NAMALWA (cell line): ENCODE data around the gene ZNF823.

ENCODE experiments used
- DNase-seq: peaks from one replicate; pipeline ENCODE4 v3.0.0-alpha.2; 2015; ENCODE audit warnings: low spot score

Gene ZNF823

DNA sequence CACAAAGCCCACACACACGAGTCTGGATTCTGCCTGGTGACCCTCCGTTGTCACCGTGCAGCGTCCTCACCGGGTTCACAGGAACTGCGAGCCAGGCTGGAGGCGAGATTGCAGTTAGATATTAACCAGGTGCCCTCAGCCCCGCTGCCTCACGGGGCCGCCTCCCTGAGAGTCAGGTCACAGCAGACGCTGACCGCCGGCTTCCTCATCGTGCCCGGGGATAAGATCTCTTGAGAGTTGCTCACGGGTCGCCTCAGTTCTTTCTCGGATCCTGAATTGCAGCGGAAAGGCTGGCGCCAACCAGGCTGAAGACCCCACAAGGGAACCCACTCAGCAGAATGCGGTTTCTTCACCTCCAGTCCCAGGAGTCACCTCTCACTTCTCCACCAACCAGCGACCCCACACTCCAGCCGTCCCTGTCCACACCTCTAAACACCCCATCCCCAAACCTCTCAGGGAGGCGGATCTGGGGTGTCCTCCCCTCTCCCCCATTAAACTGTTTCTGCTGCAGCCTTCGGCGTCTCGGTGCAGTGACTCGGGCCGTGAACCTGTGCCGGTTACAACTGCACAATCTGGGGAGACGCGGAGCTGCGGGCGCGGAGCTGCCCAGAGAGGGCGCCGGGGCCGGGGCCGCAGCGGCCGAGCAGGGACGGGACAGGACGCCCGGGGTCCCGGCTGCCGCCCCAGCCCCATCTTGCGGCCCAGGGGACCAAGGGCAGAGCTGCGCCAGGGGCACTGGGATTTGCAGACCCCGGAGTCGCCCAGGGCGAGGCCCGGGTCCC is 591 bp downstream of the ZNF823 start:
- DNase-seq = peak; percentile 60

DNA sequence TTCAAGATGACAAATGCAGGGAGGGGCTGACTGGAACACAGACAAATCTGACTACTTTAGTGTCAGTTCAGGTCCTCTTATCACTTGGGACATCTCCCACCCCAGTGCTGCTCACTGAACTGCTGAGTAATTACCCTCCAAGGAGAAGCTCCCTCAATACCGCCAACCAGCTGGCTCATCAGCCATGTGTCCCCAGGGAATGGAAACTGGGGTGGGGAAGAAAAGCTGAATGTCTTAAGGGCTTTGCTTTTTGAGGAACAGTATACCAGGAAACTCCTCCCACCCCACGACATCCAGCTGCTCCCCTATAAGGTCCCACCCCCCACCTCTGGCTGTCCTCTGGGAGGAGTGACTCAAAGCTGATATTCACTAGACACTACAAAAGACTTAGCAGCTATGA is 2.0 kb downstream of the ZNF823 start:
- peak; percentile 48 for DNase-seq

DNA sequence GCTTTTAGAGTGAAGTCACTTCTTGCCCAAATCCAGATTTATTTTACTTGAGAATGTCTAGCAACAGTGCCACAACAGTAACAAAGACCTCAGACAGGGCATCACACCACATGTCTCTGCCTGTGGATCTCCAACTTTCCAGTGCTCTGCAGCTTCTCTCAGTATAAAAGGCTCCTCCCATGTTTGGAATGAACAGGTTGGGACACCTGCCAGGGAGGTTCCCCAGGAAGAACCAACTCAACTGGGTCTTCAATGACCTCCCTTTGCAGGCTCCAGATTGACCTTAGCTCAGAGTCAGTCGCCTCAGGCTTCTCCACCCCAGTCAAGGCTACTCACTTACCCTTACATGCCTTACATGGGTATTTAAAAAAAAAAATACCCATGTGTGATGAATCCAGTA is 3.4 kb downstream of the ZNF823 start:
- no peak for DNase-seq

DNA sequence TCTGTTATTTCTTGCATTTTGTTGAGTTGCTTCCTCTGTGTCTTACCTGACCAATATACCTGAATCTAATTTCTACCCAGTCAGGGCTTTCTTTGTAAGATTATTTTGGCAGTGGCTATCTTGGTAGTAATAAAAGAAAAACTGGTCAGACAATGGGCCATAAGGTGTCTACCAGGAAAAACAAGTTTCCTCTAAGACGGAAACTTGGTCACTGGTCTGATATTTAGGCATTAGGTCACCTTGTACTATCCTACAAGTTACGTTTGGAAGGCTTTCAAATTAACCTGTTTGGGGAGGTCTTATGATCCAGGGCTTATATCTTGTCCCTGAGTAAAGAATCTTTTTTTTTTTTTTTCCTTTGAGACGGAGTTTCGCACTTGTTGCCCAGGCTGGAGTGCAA is 9.2 kb downstream of the ZNF823 start:
- no peak for DNase-seq

DNA sequence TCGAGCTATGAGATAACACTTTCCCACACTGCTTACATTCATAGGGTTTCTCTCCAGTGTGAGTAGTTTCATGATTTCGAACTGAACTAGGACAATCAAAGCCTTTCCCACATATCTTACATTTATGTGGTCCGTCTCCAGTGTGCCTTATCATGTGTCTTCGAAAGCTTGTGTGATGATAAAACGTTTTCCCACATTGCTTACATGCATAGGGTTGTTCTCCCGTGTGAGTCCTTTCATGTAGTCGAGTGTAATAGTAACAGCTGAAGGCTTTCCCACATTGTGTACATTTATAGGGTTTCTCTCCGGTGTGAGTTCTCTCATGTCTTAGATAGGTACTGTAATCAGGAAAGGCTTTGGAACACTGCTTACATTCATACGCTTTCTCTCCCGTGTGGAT is 16.3 kb downstream of the ZNF823 start:
- no peak for DNase-seq

DNA sequence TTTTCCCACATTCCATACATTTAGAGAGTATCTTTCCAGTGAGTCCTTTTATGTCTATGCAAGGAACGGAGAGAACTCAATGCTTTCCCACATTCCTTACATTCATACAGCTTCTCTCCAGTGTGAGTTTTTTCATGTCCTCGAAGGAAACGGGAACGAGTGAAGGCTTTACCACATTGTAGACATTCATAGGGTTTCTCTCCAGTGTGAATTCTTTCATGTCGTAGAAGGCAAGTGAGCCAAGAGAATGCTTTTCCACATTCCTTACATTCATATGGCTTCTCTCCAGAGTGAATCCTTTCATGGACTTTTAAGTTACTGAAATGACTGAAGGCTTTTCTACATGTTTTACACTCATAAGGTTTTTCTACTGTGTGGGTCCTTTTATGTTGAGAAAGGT is 17.1 kb downstream of the ZNF823 start:
- no peak for DNase-seq

DNA sequence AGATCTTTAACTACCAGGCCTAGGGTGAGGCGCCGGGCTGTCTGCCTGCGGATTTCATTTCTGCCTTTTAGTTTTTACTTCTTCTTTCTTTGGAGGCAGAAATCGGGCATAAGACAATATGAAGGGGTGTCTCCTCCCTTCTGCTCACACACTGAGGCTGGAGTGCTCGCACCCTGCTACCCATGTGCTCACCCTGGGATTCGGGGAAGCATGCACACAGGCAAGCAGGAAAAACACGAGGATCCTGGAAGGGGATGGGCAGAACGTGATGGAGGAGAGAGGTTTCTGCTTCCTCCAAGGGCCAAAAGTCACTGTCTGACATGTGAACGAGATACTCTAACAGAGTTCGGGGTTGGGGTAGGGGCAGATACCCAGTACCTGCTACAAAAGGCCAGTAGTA is 28.4 kb downstream of the ZNF823 start:
- no peak for DNase-seq

DNA sequence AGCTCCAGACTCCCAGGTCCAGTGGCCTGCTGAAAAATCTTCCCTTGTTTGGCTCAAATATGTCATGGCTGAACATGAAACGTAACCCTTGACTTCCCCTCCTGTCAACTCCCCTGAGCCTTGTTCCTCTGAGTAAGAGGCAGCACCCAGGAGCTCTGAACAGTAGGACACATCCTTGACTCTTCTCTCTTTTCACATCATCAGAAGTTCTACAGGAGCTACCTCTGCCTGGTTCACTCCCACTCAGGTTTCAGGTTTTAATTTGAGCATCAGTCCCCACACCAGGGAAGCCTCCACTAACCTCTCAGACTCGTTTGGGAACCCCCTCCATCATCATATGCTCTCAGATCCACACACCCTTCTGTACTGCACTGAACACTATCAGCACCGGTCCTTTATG is 30.3 kb downstream of the ZNF823 start:
- no peak for DNase-seq

DNA sequence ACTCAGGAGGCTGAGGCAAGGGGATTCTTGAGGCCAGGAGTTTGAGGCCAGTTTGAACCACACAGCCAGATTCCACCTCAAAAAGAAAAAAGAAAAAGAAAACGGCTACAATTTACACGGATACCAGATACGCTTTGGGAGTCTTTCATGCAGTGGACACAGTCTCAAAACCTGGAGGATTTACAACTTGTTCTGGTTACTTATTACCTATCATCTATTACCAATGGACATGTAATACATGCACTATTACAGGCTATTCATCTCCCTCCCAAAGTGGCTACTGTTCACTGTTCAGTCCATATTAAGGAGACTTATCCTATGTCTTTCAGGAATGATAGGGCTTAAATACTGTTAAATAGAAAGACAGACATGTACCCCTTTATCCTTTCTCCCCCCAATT is 33.3 kb downstream of the ZNF823 start:
- DNase-seq = no peak

DNA sequence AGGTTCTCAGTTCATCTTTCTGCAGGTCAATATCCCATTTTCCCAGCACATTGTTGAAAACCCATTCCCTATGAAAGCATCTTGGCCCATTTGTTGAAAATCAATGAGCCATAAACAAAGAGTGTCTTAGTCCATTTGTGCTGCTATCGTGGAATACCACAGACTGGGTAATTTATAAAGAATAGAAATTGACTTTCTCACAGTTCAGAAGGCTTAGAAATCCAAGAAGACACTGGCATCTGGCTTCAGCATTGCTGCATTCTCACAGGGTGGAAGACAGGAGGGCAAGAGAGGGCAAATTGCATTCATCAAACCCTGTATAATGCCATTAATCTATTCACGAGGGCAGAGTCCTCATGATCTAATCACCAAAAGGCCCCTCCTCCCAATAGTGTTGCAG is 34.1 kb downstream of the ZNF823 start:
- no peak for DNase-seq

DNA sequence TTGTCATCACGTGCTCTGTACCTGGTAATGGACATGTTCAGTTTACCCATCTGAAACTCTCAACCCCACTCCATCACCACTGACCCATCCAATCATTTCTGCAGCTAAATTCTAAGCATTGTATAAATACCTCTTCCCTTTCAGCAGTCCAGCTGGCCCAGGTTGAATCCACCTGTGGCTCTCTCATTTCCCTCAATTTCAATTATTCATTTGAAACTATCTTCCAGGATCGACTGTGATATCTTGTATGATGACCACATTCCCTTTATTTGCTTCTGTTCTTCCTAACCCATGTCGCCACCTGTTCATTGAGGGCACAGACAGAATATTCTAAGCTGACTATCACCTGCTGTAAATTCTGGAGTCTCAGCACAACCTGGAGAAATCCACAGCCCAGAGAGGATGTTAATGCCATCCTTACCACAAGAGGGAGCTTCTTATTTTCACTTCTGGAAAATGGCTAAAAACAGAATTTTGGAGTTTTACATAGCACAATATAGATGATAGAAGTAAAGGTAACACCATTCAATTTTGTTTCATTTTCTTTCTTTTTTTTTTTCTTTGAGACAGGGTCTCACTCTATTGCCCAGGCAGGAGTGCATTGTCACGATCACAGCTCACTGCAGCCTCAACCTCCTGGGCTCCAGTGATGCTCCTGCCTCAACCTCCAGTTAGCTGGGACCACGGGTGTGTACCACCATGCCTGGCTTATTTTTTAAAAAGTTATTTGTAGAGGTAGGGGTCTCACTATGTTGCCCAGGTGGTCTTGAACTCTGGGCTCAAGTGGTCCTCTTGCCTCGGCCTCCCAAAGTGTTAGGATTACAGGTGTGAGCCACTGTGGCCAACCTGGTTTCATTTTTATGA is 38.6 kb downstream of the ZNF823 start:
- DNase-seq = peak; percentile 55

DNA sequence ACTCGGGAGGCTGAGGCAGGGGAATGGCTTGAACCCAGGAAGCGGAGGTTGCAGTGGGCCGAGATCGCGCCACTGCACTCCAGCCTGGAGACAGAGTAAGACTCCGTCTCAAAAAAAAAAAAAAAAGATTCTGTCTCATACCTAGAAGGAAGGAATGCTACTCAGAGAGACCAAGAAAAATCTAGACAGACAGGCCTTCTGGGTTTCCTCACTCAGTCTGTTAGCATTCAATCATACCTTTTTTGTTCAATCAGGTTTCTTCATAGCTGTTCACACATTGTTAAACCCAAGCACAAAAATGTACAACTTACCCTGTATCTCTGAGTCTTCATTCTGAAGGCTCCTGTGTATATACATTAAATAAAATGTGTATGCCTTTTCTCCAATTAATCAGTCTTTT is 40.5 kb downstream of the ZNF823 start:
- DNase-seq = no peak

DNA sequence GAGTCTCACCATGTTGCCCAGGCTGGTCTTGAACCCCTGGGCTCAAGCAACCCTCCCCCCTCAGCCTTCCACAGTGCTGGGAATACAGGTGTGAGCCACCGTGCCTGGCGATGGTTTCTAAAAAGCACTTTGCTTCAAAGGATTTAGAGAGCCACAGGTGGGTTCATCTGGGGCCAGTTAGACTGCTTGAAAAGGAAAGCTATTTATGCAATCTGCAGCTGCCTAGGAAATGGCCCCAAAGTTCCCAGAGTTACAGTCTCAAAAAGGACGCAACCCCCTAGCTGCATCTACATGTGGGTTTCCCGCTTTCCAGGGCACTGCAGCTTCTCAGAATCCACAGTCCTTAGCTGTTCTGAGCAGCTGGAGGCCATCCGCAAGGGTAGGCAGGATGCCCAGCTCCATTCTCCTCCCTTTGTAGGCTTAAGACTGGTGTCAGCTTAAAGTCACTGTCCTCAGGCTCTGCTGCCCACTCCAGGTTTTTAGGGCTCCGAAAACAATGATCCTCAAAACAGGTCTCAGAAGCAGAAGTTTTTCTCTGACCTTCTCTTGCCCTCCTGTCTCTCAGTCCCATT is 41.4 kb downstream of the ZNF823 start:
- DNase-seq = no peak

DNA sequence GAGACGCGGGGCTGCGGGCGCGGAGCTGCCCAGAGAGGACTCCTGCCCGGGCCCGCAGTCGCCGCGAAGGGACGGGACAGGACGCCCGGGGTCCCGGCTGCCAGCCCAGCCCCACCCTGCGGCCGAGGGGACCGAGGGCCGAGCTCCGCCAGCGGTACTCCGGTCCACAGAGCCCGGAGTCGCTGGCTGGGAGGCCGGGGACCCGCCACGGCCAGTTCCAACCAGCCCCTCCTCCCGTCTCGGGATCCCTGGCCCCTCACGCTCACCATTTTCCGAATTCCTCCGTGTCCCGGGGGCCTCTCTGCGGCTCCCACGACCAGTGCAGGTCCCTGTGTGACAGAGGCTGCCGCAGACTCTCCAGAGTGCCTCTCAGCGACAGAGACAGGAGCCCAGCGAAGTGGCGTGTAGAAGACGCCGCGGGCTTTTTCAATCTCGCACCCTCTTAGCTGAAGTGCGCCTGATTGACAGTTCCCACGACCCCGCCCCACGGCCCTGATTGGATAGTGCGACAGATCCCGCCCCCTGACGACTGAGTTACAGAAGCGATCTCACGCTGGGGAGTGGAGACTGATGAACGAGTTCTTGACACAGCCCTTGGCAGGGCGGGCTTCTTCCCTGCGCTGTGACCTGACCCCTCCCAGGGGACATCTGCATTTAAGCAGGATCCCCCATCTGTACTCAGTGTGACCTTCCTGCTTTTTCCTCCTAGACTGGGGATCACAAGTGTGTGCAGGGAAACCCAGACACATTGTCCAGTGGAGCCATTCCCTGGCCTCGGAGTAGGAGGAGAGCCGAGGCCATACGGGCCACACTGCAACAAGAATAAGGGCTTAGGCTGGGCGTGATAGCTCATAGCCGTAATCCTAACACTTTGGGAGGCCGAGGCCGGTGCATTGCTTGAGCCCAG is 44.0 kb downstream of the ZNF823 start:
- DNase-seq = peak; percentile 91

DNA sequence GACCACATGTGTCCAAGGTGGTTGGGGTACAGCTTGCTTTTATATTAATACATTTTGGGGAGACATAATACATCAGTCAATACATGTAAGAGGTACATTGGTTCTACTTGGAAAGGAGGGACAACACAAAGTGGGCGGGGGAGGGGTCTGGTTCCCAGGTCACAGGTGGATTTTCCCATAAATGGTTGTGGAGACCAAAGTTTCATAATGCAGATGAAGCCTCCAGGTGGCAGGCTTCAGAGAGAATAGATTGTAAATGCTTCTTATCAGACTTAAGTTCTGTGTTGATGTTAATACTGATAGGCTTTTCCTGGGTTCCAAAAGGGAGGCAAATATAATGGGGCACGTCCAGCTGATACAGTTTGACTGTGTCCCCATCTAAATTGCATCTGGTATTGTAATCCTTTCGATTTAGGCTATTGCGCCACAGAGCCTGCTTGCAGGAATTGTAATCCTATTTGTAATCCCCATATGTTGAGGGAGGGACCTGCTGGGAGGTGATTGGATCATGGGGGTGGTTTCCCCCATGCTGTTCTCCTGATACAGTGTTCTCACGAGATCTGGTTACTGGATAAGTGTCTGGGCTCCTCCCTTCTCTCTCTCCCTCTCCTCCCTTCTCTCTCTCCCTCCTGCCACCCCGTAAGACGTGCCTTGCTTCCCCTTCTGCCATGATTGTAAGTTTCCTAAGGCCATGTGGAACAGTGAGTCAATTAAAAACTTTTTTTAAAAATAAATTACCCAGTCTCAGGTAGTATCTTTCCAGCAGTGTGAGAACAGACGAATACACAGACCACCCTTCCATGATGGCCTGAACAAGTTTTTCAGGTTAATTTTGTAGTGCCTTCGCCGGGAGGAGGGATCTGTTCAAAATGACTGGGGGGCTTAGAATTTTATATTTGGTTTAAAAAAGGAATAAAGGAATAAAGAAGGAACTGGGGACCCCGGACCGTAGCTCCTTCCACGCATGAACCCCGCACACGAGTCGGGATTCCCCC is 44.9 kb downstream of the ZNF823 start:
- DNase-seq = peak; percentile 24

DNA sequence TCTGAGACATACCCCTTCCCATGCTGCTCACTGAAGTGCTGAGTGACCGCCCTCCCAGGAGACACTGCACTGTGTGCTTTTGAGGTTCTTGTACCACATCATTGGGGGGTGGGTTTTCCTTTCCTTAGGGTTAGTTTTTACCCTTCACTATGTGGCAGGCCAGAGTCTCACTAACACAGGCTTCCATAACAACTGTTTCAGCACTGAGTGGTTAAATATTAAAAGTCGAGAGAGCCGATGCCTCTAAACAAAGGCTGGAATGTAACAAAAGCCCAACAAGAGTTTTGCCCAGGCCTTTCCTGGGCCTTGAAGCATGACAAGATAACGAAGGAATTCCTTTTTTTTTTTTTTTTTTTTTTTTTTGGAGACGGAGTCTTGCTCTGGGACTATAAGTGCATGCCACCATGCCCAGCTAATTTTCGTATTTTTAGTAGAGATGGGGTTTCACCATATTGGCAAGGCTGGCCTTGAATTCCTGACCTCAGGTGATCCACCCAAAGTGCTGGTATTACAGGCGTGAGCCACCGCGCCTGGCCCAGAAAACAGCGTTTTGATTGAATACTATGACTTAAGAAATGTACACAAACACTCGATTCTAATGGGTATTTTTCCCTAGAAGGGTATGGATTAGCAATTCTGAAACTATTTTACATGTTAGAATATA is 46.5 kb downstream of the ZNF823 start:
- no peak for DNase-seq

DNA sequence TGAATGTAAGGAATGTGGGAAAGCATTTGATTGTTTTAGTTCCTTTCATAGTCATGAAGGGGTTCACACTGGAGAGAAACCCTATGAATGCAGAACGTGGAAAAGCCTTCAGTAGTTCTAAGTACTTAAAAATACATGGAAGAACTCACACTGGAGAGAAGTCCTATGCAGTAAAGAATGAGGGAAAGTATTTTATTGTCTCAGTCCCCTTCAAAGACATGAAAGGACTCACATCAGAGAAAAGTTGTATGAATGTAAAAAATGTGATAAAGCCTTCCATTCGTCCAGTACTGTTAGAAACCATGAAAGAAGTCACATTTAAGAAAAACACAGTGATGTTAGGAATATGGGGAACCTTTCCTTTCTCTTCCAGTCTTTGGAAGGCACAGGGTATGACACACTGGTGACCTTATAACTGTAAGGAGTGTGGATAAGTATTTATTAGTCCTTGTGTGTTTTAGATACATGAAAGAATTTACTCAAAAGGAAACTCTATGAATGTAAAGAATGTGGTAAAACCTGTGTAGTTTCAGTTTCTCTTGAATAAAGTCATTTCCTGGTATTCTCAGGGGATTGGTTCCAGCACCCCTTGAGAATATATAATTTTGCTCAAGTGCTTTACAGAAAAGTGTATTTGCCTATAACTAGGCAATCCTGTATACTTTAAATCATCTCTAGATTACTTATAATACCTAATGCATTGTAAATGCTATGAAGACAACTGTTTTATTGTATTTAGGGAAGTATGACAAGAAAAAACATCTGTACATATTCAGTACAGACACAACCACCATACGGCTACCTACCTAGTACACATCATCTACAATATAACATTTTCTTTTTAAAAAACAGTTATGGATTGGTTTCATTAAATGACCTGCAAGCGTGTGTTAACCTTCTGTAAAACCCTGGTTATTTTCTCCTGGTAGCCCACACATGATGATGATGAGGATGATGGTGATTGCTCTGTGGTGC is 52.8 kb downstream of the ZNF823 start:
- DNase-seq = no peak

DNA sequence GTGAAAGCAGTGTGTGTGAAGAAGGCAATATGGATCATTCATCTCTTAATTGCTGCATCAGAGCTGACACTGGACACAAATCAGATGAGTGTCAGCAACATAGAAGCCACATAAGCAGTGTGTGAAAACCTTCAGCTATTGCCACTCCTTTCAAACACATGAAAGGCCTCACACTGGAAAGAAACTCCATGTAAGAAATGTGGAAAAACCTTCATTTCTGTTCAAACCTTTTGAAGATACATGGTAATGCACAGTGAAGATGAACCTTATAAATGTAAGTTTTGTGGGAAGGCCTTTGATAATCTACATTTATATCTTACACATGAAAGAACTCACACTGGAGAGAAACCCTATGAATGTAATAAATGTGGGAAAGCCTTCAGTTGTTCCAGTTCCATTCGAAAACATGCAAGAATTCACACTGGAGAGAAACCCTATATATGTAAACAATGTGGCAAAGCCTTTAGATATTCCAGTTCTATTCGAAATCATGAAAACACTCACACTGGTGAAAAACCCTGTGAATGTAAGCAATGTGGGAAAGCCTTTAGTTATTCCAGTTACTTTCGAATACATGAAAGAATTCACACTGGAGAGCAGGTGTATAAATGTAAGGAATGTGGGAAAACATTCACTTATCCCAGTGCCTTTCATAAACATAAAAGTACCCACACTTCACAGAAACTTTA is 53.6 kb downstream of the ZNF823 start:
- DNase-seq = no peak
